ENCODE data around the gene SPAG16.

DNA sequence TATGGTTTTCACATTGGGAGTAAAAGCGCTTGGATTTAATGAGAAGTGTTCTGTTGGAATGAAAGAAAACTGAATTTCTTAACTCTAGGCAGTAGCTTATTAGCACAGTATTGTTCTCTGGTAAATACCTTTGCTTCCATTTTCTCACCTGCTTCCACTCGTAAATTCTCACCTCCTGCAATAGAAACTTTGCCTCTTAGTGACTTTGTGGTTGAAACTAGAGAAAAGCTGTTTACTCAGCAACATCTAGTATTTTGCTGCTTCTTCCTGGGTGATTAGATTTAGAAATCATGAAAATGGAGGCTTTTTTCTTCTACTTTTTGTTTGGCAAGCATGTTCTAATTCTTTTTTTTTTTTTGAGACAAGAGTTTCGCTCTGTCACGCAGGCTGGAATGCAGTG lies 385.4 kb downstream of the SPAG16 start:
- no peak for TF ChIP-seq REST (IDR thresholded peaks at IDR 0.05; ENCODE audit: insufficient read depth in 1 of 2, low read depth in 2 of 2, low read length in 2 of 2)
- TF ChIP-seq POLR2AphosphoS5 (IDR thresholded peaks at IDR 0.05; ENCODE audit: low read depth, low read length) = no peak
- TF ChIP-seq SIN3A (IDR thresholded peaks at IDR 0.05; ENCODE audit: borderline replicate concordance, insufficient read depth, low read length) = no peak
